Testis (tissue), 2 donors: ENCODE data around the gene GID8.

Source experiments
- POLR2A ChIP-seq: fragments of 450-650 bp; IDR thresholded peaks from one replicate; pipeline ENCODE4 v1.6.1; 2017; ENCODE audit warnings: antibody characterized with exemption, mild to moderate bottlenecking, moderate library complexity
- TF ChIP-seq, protein P1 (sequence below), 3 experiments: fragments of 450-650 bp in 2 of 3; fragments of 200-600 bp in 1 of 3; sonication (generic) in 1 of 3; IDR thresholded peaks; one replicate each; pipeline ENCODE4 v1.5.1; 2016 to 2019; ENCODE audit warnings: antibody characterized with exemption in 3 of 3, mild to moderate bottlenecking in 2 of 3, moderate library complexity in 1 of 3

DNA sequence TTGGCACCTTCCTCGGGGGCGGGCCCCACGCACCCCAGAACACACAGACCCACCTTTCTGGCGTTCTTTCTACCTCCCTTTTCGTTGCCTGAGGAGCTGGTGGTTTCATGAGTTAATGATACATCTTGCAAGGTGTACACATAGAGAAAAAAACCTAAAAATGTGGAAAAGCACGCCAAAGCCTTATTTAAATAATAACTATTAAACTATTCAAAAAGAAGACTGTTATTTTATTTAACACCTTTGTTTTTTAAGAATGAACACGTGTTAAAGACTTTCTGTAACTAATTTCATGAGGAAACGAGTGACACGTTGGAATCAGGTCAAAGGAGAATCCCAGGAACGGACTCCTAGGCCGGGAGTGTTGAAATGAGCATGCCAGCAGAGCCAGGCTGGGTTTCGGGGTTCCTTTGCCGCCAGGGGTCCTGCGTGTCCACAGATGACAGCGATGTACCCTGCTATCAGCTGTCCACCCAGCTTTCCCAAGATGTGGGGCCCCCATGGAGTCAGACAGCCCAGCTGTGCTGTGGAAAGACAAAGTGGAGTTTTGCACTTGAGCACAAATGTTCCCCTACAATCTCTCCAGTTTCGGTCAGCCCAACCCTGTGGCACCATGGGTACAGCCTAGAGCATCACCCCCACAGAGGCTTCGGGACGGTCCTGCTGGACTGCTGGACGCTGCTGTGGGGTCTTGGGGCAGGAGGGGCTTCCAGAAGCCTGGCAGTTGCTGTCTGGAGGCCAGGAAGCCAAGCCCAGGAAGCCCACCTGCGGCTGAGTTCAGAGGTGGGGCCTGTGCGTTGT lies 30.6 kb downstream of the GID8 start:
- TF ChIP-seq, protein P1, sequence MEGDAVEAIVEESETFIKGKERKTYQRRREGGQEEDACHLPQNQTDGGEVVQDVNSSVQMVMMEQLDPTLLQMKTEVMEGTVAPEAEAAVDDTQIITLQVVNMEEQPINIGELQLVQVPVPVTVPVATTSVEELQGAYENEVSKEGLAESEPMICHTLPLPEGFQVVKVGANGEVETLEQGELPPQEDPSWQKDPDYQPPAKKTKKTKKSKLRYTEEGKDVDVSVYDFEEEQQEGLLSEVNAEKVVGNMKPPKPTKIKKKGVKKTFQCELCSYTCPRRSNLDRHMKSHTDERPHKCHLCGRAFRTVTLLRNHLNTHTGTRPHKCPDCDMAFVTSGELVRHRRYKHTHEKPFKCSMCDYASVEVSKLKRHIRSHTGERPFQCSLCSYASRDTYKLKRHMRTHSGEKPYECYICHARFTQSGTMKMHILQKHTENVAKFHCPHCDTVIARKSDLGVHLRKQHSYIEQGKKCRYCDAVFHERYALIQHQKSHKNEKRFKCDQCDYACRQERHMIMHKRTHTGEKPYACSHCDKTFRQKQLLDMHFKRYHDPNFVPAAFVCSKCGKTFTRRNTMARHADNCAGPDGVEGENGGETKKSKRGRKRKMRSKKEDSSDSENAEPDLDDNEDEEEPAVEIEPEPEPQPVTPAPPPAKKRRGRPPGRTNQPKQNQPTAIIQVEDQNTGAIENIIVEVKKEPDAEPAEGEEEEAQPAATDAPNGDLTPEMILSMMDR (IDR thresholded peaks at IDR 0.05), result no peak
- TF ChIP-seq POLR2A, result no peak
